HG03108 (cell line): ENCODE measurements around the gene MAP3K10.

Experiments
- ATAC-seq: cut with Tn5 transposase; IDR thresholded peaks from one replicate; pipeline ENCODE4 v1.9.1; 2021; ENCODE audit warnings: moderate library complexity; ENCODE audit not compliant: unreplicated experiment

MAP3K10 gene

GRCh38 chr19:40247178-40247577, 56.0 kb downstream of the MAP3K10 start:
- no peak for ATAC-seq

GRCh38 chr19:40247735-40248262, 56.6 kb downstream of the MAP3K10 start:
- ATAC-seq, result no peak

DNA sequence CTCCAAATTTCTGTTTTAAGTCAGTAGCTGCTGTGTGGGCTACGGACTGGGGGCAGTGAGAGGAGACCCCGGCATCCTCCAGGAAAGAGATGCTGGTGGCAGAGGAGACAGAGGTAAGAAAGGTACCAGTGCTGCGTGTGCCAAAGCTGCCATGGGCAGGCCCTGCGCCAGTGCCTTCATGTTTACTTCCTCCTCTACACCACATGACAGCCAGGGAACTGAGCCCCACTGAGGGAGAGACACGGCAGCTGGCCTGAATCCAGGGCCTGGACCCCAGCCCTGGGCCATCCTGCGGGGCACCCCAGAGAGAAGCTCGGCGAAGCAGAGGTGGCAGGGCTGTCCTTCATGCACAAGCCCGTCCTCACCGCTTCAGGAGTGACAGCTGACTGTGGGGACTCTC, 58.0 kb downstream of the MAP3K10 start:
- ATAC-seq, result no peak

DNA sequence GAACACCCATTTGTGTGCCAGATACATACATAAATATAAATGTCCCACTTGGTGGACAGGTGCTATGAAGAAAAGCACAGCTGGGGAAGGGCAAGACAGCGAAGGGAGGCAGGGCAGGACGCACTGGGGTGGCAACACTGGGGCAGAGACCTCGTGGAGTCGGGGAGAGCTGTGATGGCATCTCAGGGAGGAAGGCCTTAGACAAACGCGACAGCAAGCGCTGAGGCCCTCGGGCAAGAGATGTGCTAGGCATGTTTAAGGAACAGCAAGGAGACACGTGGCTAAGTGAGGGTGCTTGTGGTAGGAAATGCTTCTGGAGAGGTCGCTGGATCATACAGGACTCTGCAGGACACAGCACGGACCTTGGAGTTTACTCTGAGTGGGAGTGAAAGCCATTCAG, 58.6 kb downstream of the MAP3K10 start:
- no peak for ATAC-seq

GRCh38 chr19:40251244-40251643, 60.0 kb downstream of the MAP3K10 start:
- no peak for ATAC-seq

DNA sequence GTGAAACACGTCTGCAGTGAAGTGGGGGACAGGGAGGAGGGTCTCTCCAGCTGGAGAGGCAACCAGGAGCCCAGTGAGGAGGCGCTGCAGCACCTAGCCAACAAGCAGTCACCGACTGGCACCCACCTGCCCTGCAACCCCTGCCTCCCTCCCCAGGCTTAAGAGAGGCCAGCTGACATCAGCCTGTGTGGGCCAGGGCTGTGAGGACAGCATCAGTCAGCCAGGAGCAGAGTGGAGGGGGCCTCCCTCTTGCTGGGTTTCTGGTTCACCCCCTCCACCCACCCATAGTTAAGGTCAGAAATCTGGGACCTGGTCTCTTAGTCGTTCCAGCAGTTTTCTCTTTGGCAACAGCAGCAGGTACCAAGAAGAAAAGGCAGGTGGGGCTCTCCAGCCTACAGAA, 60.8 kb downstream of the MAP3K10 start:
- ATAC-seq, result no peak

GRCh38 chr19:40252395-40252794, 61.2 kb downstream of the MAP3K10 start:
- ATAC-seq, result no peak

DNA sequence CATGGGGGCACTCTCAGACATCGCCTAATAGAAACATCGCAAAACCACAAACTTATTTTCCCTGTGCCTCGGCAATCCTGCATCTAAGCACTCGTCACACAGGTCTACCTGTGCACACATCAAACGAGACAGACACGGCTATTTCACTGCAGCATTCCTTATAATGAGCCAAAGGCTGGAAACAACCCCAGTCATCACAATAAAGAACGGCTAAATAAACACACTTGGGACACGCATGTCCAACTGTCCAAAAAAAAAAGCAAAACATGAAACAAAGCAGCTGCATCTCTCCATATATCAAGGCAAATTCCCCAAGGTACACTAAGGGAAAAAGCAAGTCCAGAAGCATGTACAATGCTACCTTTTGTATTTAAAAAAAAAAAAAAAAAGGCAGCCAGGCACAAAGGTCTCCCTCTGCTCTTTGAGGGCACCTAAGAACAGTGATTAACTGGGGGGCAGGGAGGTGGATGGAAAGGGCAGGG, 62.4 kb downstream of the MAP3K10 start:
- no peak for ATAC-seq

DNA sequence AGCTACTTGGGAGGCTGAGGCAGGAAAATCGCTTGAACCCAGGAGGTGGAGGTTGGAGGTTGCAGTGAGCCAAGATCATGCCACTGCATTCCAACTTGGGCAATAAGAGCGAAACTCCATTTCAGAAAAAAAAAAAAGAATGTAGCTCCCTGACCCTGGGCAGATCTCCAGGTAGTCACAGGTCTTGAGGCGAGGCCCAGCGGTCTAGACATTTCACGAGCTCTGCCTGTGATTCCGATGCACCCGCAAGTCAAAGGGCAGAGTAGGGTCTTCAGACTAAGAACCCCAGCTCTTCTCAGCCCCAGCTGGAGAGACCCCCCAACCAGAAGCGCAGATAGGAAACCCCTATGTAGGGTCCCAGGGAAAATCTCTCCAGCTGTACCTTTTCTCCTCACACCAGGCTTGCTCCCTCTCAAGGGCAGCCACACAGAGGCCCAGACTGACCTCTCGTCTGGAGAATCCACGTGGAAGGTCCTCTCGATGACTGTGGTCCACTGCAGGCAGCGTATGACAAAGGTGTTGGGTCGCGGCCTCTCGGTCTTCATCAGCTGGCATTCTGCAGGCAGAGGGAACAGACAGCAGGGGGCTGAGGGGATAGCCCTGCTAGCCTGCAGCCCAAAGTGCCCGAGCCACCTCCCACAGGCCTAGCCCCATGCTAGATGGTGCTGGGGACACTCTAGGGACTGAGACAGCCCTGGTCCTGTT, 63.6 kb downstream of the MAP3K10 start:
- ATAC-seq, result no peak

DNA sequence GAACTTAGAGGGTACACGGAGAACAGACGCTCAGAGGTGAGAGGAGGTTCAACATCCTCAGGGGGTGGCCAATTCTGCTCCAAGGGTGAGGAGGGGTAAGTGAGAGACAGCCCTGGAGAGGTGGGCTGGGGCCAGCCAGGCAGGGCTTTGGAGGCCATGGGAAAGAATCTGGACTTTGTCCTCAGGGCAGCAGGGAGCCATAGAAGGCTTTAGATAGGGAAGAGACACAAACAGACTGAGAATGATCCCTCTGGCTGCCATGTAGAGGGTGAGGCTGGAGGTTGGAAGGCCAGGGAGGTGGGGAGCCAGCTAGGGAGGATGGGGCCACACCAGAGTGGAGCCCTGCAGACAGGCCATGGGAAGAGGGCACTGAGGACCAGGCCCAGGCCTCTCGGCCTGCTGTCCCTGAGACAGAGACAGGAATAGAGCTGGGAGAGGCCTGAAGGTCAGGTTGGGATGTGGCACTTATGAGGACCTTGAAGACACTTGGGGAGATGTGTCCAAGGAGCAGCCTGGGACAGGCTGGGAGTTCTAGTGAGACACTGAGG, 64.5 kb downstream of the MAP3K10 start:
- ATAC-seq, result no peak

DNA sequence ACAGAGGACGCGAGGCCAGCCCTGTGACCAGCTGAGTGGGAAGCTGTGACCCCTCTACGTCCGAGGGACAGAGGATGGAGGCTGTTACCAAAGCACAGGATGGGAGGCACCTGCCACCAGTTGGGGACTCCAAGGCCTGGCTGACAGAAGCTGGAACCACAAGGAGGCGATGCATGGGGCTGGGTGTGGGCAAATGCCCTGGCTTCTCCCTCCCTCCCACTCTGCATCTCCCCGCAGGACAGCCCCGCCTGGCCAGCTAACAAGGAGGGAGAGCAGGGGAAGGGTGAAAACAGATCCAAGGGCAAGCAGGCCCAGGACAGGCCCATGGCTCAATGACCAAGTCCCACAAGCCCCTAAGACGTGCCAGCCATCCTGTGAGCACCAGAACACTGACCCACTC, 65.3 kb downstream of the MAP3K10 start:
- no peak for ATAC-seq

- no peak for ATAC-seq
Observed at GRCh38 chr19:40257096-40257517, 65.9 kb downstream of the MAP3K10 start.

DNA sequence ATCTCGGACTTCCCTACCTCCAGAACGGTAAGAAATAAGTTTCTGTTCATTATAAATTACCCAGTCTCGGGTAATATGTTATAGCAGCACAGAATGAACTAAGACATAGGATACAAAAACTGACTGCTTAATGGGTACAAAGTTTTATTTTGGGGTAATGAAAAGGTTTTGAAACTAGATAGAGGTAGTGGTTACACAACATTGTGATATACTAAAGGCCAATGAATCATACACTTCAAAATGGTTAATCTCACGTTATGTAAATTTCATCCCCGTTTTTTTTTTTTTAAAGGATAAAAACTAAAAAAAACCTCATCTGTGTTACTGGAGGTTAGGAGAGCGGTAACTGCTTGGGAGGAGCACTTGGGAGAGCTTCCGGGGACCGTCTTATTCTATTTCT, 70.4 kb downstream of the MAP3K10 start:
- no peak for ATAC-seq

- no peak for ATAC-seq
Observed at GRCh38 chr19:40262422-40262821, 71.2 kb downstream of the MAP3K10 start.

- no peak for ATAC-seq
Observed at GRCh38 chr19:40263440-40264313, 72.5 kb downstream of the MAP3K10 start.

DNA sequence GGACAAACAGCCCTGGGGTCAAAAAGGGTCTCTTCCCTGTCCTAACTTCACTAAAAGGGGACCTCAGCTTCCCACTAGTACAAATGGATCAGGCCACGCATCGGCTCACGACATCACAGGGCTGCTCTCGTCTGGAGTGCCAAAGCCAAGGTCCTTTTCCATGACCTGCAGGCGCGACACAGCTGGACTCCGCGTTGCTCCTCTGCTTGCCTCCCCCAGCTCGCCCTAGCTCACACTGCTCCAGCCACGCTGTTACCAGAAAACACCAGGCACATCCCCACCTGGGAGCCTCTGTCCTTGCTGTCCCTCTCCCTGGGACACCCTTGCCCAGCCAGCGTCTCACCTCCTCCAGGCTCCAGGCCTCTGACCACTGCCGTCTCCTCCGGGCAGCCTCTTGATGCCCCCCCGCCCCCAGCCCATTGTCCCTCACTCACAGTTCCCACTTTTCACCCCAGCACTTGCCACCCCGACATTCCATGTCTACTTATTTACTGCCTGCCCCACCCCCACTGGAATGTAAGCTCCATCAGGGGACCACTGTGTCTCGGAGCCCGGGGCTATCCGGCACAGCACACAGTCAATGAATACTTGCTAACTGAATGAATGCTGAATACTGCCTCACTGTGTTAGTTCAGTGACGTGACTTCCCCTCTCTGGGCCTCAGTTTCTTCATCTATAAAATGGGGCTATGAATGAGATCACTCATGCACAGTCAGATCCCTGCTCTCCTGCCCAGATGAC, 73.3 kb downstream of the MAP3K10 start:
- ATAC-seq, result no peak
